ENCODE data around the gene TTC9B.

Gene TTC9B

DNA sequence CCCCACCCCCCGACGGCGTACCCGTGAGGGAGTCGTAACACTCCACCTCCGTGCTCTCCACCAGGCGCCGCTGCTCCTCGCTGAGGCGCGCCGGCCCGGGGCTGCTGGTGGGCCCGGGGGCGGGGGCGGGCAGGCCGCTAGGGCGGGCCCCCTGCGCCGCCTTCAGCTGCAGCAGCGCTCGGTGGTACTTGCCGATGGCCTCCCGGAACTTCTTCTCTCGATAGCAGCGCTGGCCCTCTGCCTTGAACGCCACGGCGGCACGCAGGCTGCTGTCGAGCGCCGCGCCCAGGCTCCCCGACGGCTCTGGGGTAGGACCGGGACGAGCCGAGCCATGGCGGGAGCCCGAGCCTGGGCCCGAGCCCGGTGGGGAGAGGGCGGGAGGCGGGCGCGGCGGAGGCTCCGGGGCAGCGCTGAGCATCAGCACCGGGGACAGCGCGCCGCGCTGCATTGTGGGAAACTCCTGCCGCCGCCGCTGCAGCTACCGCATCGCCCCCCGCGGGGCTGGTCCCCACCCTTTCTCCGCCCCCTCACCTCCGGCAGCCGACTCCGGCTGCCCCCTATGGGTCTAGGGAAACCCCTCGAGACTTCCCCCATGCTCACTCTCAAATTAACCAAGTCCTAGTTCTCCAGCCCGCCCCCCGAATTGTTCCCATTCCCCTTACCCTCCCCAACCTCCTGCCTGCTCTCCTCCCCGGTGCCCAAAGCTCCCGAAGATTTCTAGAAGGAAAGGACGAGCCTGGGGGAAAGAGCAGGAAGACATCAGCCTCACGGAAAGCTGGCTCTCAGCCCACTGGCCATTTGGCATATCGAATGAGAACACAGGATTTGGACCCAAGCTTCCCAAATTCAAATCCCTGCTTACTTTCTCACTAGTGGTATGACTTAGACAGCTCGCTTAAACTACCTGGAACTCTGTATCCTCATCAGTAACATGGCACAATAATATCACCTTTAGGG lies at the start of gene TTC9B:
Gene TTC9B (minus strand): TSS at position 451 of the 957 bp plus-strand sequence. CDS start 3 bp downstream, at position 448.
- DNase-seq (ENCODE audit: low read depth) = no peak

- DNase-seq (ENCODE audit: low read depth) = no peak
These were observed 49.4 kb upstream of the TTC9B start for GRCh38 chr19:40267601-40267997.

DNA sequence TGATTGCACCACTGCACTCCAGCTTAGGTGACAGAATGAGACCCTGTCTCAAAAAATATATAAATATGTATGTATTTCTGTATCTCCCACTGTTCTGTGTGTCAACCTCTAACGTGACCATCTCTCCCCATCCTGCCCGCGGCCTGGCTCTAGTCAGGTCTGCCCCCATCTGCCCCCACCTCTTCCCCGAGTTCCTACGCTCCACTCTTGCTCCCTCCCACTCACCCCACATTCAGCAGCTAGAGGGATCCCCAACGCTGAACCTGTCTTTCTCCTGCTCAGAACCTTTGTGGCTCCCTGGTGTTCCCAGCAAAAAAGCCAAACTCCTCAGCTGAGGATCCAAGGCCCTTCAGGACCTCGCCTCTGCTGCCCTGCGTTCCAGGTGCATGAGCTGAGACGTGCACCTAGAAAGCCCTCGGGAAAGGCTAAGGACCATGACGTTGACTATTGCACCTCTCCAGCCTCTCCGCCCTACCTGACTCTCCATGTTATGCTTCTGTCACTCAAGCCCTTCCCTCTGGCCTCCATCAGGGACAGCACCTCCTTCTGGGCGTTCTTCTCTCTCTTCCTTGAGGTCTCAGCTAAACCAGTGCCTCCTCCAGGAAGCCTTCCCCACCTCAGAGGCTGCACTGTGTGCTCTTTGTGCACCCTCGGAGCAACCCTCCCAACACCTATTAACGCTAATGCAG lies 48.9 kb upstream of the TTC9B start:
- DNase-seq (ENCODE audit: low read depth) = no peak

GRCh38 chr19:40266119-40266518 lies 47.9 kb upstream of the TTC9B start:
- no peak for DNase-seq (ENCODE audit: low read depth)

- no peak for DNase-seq (ENCODE audit: low read depth)
These were observed 47.5 kb upstream of the TTC9B start for GRCh38 chr19:40265763-40266099.

DNA sequence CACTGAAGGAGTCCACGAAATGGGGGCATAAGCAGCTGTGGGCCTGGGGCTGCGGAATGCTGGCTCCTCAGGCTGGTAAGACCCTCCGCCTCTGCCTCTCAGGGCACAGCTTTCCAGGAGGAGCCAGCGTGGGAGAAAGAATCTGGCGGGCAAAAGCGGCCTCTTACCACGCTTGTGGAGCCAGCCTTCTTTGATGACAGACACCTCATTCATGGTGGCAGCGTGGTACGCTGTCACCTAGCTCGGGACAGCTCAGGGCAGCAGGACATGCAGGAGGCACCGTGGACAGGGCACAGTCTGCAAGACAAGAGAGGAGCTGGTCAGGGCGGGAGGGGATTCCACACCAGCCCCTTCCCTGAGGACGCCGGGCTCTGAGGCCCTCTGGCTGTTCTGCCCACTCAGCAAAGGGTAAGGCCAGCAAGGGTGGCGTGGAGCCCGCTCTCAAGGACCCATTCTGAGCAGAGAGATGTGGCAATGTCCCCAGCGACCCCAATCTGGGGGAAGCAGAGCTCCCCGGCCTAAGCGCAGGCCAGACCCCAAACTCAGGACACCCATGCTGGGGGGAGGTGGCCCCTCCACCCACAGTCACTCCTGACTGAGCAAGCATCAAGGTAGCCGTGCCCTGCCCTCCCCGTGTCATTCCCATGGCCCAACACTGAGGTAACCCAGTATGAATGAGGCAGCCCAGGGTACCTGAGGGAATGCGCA lies 47.0 kb upstream of the TTC9B start:
- no peak for DNase-seq (ENCODE audit: low read depth)

GRCh38 chr19:40264314-40265054 lies 46.3 kb upstream of the TTC9B start:
- no peak for DNase-seq (ENCODE audit: low read depth)

GRCh38 chr19:40263440-40264313 lies 45.5 kb upstream of the TTC9B start:
- DNase-seq (ENCODE audit: low read depth) = no peak

- no peak for DNase-seq (ENCODE audit: low read depth)
These were observed 44.2 kb upstream of the TTC9B start for GRCh38 chr19:40262422-40262821.

GRCh38 chr19:40261631-40262030 lies 43.4 kb upstream of the TTC9B start:
- no peak for DNase-seq (ENCODE audit: low read depth)

- DNase-seq (ENCODE audit: low read depth) = no peak
These were observed 38.9 kb upstream of the TTC9B start for GRCh38 chr19:40257096-40257517.

DNA sequence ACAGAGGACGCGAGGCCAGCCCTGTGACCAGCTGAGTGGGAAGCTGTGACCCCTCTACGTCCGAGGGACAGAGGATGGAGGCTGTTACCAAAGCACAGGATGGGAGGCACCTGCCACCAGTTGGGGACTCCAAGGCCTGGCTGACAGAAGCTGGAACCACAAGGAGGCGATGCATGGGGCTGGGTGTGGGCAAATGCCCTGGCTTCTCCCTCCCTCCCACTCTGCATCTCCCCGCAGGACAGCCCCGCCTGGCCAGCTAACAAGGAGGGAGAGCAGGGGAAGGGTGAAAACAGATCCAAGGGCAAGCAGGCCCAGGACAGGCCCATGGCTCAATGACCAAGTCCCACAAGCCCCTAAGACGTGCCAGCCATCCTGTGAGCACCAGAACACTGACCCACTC lies 38.3 kb upstream of the TTC9B start:
- no peak for DNase-seq (ENCODE audit: low read depth)

GRCh38 chr19:40255619-40256166 lies 37.5 kb upstream of the TTC9B start:
- no peak for DNase-seq (ENCODE audit: low read depth)

GRCh38 chr19:40254714-40255418 lies 36.7 kb upstream of the TTC9B start:
- DNase-seq (ENCODE audit: low read depth) = no peak

DNA sequence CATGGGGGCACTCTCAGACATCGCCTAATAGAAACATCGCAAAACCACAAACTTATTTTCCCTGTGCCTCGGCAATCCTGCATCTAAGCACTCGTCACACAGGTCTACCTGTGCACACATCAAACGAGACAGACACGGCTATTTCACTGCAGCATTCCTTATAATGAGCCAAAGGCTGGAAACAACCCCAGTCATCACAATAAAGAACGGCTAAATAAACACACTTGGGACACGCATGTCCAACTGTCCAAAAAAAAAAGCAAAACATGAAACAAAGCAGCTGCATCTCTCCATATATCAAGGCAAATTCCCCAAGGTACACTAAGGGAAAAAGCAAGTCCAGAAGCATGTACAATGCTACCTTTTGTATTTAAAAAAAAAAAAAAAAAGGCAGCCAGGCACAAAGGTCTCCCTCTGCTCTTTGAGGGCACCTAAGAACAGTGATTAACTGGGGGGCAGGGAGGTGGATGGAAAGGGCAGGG lies 35.5 kb upstream of the TTC9B start:
- DNase-seq (ENCODE audit: low read depth) = no peak

DNA sequence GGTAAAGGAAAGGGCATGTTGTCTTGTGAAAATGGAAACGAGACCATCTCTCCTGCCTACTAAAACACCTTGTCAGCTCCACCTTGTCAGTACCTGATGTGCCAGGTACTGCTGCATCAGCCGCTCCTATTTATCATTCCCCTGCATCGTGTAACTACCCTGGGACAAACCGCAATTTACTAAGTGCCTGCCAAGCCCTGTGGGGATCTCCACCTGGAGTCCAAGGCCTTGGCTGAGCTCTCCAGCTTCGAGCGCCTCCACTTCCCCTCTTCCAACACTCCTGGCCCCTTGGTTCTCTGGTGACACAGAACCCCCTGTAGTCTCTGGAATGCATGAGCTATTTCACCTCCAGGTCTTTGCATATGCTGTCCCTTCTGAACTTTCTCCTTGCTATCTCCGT lies 34.2 kb upstream of the TTC9B start:
- no peak for DNase-seq (ENCODE audit: low read depth)

GRCh38 chr19:40251991-40252390 lies 33.8 kb upstream of the TTC9B start:
- DNase-seq (ENCODE audit: low read depth) = no peak

- no peak for DNase-seq (ENCODE audit: low read depth)
These were observed 33.1 kb upstream of the TTC9B start for GRCh38 chr19:40251244-40251643.

DNA sequence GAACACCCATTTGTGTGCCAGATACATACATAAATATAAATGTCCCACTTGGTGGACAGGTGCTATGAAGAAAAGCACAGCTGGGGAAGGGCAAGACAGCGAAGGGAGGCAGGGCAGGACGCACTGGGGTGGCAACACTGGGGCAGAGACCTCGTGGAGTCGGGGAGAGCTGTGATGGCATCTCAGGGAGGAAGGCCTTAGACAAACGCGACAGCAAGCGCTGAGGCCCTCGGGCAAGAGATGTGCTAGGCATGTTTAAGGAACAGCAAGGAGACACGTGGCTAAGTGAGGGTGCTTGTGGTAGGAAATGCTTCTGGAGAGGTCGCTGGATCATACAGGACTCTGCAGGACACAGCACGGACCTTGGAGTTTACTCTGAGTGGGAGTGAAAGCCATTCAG lies 31.6 kb upstream of the TTC9B start:
- DNase-seq (ENCODE audit: low read depth) = no peak

- DNase-seq (ENCODE audit: low read depth) = no peak
These were observed 31.0 kb upstream of the TTC9B start for GRCh38 chr19:40249201-40249600.

All from HS-27A (cell line).